ENCODE results near the gene PRKCZ.

GRCh38 chr1:2095394-2095793 lies 45.2 kb downstream of the PRKCZ start:
- TF ChIP-seq RCOR1 (IDR thresholded peaks at IDR 0.05; ENCODE audit: low read length), result no peak
- no peak for TF ChIP-seq FOXJ3 (CRISPR knock-in tag; IDR thresholded peaks at IDR 0.05)
- TF ChIP-seq CTCF (IDR thresholded peaks at IDR 0.05), result no peak
- TF ChIP-seq REST (IDR thresholded peaks at IDR 0.05; ENCODE audit: low read depth, low read length), result no peak
- no peak for TF ChIP-seq RXRA (IDR thresholded peaks at IDR 0.05; ENCODE audit: borderline replicate concordance, low read depth)
- TF ChIP-seq SIN3A (IDR thresholded peaks at IDR 0.05; ENCODE audit: borderline replicate concordance, low read depth, low read length), result no peak
- TF ChIP-seq GABPA (IDR thresholded peaks at IDR 0.05; ENCODE audit: low read depth), result no peak
- TF ChIP-seq IRF3 (IDR thresholded peaks at IDR 0.05; ENCODE audit: low read depth, low read length), result no peak
- no peak for TF ChIP-seq YY1 (IDR thresholded peaks at IDR 0.05; ENCODE audit: low read depth)
- no peak for TF ChIP-seq MAX (IDR thresholded peaks at IDR 0.05; ENCODE audit: low read depth)
- no peak for TF ChIP-seq FOXM1 (IDR thresholded peaks at IDR 0.05; ENCODE audit: low read depth)
- no peak for TF ChIP-seq EP300 (IDR thresholded peaks at IDR 0.05; ENCODE audit: borderline replicate concordance in 1 of 2, low read depth in 1 of 2, low read length in 1 of 2)
- no peak for TF ChIP-seq POLR2AphosphoS5 (IDR thresholded peaks at IDR 0.05; ENCODE audit: low read depth, low read length)
- no peak for TF ChIP-seq JUND (IDR thresholded peaks at IDR 0.05)

Data from SK-N-SH (cell line).